MM.1S (cell line): Measurements from ENCODE around the gene BID.

Experiments
- DNase-seq: peaks from one replicate; pipeline ENCODE4 v3.0.0-alpha.2; 2015
- H2AFZ ChIP-seq: fragments of 300-600 bp; sonication (generic); 2 replicates; pipeline ENCODE4 v1.6.0; 2016; ENCODE audit warnings: antibody characterized with exemption, low read length
- H3F3A ChIP-seq: fragments of 300-600 bp; sonication (generic); 2 replicates; pipeline ENCODE4 v1.6.1; 2016; ENCODE audit warnings: mild to moderate bottlenecking, antibody characterized with exemption, low read length, moderate library complexity, mixed read lengths; ENCODE audit not compliant: insufficient read depth
- H3K27ac ChIP-seq: fragments of 300-600 bp; sonication (generic); 2 replicates; pipeline ENCODE4 v1.5.1; 2016; ENCODE audit warnings: mild to moderate bottlenecking, low read length
- H3K27me3 ChIP-seq: fragments of 300-600 bp; sonication (generic); replicated peaks from 2 replicates; pipeline ENCODE4 v1.6.0; 2016; ENCODE audit warnings: low read length; ENCODE audit not compliant: insufficient read depth
- H3K36me3 ChIP-seq: fragments of 300-600 bp; sonication (generic); replicated peaks from 2 replicates; pipeline ENCODE4 v1.6.1; 2016; ENCODE audit warnings: mild to moderate bottlenecking, low read length, mixed read lengths; ENCODE audit not compliant: insufficient read depth
- H3K4me1 ChIP-seq: fragments of 300-600 bp; sonication (generic); 2 replicates; pipeline ENCODE4 v1.6.1; 2016; ENCODE audit warnings: low read length, mixed read lengths
- H3K4me2 ChIP-seq: fragments of 300-600 bp; sonication (generic); 2 replicates; pipeline ENCODE4 v1.6.0; 2016; ENCODE audit warnings: low read depth, low read length
- H3K4me3 ChIP-seq: fragments of 300-600 bp; sonication (generic); 2 replicates; pipeline ENCODE4 v1.5.1; 2016; ENCODE audit warnings: low read length, mixed read lengths
- H3K79me2 ChIP-seq: fragments of 300-600 bp; sonication (generic); 2 replicates; pipeline ENCODE4 v1.6.1; 2016; ENCODE audit warnings: mixed run types, low read length, mixed read lengths
- H3K9ac ChIP-seq: fragments of 300-600 bp; sonication (generic); 2 replicates; pipeline ENCODE4 v1.6.1; 2016; ENCODE audit warnings: low read length, mixed read lengths
- H3K9me2 ChIP-seq: fragments of 300-600 bp; sonication (generic); replicated peaks from 2 replicates; pipeline ENCODE4 v1.6.1; 2016; ENCODE audit warnings: mild to moderate bottlenecking, low read length, mixed read lengths; ENCODE audit not compliant: insufficient read depth
- H3K9me3 ChIP-seq: fragments of 300-600 bp; sonication (generic); replicated peaks from 2 replicates; pipeline ENCODE4 v1.6.1; 2016; ENCODE audit warnings: mild to moderate bottlenecking, low read length, mixed read lengths; ENCODE audit not compliant: insufficient read depth
- H4K20me1 ChIP-seq: fragments of 300-600 bp; sonication (generic); 2 replicates; pipeline ENCODE4 v1.6.1; 2016; ENCODE audit warnings: mild to moderate bottlenecking, low read length, moderate library complexity, mixed read lengths; ENCODE audit not compliant: insufficient read depth
- EZH2 ChIP-seq: fragments of 300-600 bp; sonication (generic); optimal IDR thresholded peaks from 2 replicates; pipeline ENCODE3; 2017; ENCODE audit warnings: low read depth, mild to moderate bottlenecking, antibody characterized with exemption, low read length, mixed read lengths
- EZH2phosphoT487 ChIP-seq: fragments of 300-600 bp; sonication (generic); IDR thresholded peaks from 2 replicates; pipeline ENCODE4 v1.6.1; 2018; ENCODE audit warnings: antibody characterized with exemption, low read length
- TF ChIP-seq, protein P1 (sequence below): fragments of 300-600 bp; sonication (generic); IDR thresholded peaks from 2 replicates; pipeline ENCODE4 v1.5.1; 2016; ENCODE audit warnings: antibody characterized with exemption, low read length, mixed read lengths

BID gene

GRCh38 chr22:17774206-17774925 lies at the start of gene BID:
TSS of gene BID (minus strand) at chr22:17774469. CDS start at chr22:17750116, 24,353 bp downstream.
- Histone ChIP-seq H3K9me2 (no peaks in the 10 kb centered on the region), H3K9me3 (no peaks in the 10 kb centered on the region), H3K4me1 (peaks cover 11% of the 10 kb centered on the region; the same call in 1 of the 2 replicates), H3K4me2 (peak within 1 kb of the TSS; percentile 97), H3K79me2 (peaks cover 67% of the 10 kb centered on the region), H4K20me1 (peaks cover 6% of the 10 kb centered on the region; the same call in 1 of the 2 replicates), H3K9ac (peak within 1 kb of the TSS; percentile 63), H3K4me3 (peak within 1 kb of the TSS; percentile 77), H3K27me3 (no peaks in the 10 kb centered on the region), H3F3A (peaks cover 8% of the 10 kb centered on the region), H3K36me3 (no peaks in the 10 kb centered on the region), H3K27ac (peak within 1 kb of the TSS; percentile 28; the same call in 1 of the 2 replicates), H2AFZ (peak within 1 kb of the TSS; percentile 72)
- TF ChIP-seq EZH2: no peak
- TF ChIP-seq, protein P1, sequence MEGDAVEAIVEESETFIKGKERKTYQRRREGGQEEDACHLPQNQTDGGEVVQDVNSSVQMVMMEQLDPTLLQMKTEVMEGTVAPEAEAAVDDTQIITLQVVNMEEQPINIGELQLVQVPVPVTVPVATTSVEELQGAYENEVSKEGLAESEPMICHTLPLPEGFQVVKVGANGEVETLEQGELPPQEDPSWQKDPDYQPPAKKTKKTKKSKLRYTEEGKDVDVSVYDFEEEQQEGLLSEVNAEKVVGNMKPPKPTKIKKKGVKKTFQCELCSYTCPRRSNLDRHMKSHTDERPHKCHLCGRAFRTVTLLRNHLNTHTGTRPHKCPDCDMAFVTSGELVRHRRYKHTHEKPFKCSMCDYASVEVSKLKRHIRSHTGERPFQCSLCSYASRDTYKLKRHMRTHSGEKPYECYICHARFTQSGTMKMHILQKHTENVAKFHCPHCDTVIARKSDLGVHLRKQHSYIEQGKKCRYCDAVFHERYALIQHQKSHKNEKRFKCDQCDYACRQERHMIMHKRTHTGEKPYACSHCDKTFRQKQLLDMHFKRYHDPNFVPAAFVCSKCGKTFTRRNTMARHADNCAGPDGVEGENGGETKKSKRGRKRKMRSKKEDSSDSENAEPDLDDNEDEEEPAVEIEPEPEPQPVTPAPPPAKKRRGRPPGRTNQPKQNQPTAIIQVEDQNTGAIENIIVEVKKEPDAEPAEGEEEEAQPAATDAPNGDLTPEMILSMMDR: no peak
- no peak for TF ChIP-seq EZH2phosphoT487
- peak; percentile 55 for DNase-seq

- Histone ChIP-seq H3K9me2 (no peaks in the 10 kb centered on the region), H3K79me2 (no peaks in the 10 kb centered on the region), H3K4me2 (no peak overlapping the region), H3K27ac (no peak overlapping the region), H3K4me3 (no peak overlapping the region), H2AFZ (no peak overlapping the region), H3K9ac (no peak overlapping the region), H3K9me3 (no peaks in the 10 kb centered on the region), H3K27me3 (no peaks in the 10 kb centered on the region), H3K4me1 (no peaks in the 10 kb centered on the region), H3F3A (no peaks in the 10 kb centered on the region), H3K36me3 (no peaks in the 10 kb centered on the region), H4K20me1 (no peaks in the 10 kb centered on the region)
- TF ChIP-seq EZH2phosphoT487: no peak
- TF ChIP-seq, protein P1: no peak
- TF ChIP-seq EZH2: no peak
- no peak for DNase-seq
These were observed 49.7 kb upstream of the BID start for GRCh38 chr22:17823964-17824363.

- no peak for DNase-seq
- no peaks in the 10 kb centered on the region for H3K4me1 ChIP-seq
- no peaks in the 10 kb centered on the region for H3K27me3 ChIP-seq
- H3K36me3 ChIP-seq: no peaks in the 10 kb centered on the region
- no peaks in the 10 kb centered on the region for H3K9me3 ChIP-seq
- H3K9me2 ChIP-seq: no peaks in the 10 kb centered on the region
- no peak overlapping the region for H3K9ac ChIP-seq
- no peaks in the 10 kb centered on the region for H3F3A ChIP-seq
- no peak overlapping the region for H3K27ac ChIP-seq
- H3K4me2 ChIP-seq: no peak overlapping the region
- no peak overlapping the region for H2AFZ ChIP-seq
- H3K79me2 ChIP-seq: no peaks in the 10 kb centered on the region
- no peak for TF ChIP-seq EZH2phosphoT487
- no peak for TF ChIP-seq EZH2
- TF ChIP-seq, protein P1: no peak
- H4K20me1 ChIP-seq: no peaks in the 10 kb centered on the region
- H3K4me3 ChIP-seq: no peak overlapping the region
These were observed 49.0 kb upstream of the BID start for GRCh38 chr22:17823226-17823625.
